ENCODE results near the gene GSTM5.

GSTM5 gene

DNA sequence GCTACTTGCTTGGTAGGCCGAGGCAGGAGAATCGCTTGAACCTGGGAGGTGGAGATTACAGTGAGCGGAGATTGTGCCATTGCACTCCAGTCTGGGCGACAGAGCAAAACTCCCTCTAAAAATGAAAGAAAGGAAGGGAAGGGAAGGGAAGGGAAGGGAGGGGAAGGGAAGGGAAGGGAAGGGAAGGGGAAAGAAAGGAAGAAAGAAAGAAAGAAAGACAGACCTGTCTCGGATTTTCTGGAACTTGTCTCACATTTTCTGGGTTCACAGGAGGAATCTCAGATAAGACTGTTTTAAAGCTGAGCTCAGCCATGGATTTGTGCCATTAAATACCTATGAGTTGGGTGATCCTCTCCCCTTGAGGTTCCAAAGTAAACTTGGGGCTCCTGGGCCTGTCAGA, 12.9 kb downstream of the GSTM5 start:
- no peak for TF ChIP-seq EZH2phosphoT487 (IDR thresholded peaks at IDR 0.05; ENCODE audit: borderline replicate concordance)
- TF ChIP-seq, protein P1, sequence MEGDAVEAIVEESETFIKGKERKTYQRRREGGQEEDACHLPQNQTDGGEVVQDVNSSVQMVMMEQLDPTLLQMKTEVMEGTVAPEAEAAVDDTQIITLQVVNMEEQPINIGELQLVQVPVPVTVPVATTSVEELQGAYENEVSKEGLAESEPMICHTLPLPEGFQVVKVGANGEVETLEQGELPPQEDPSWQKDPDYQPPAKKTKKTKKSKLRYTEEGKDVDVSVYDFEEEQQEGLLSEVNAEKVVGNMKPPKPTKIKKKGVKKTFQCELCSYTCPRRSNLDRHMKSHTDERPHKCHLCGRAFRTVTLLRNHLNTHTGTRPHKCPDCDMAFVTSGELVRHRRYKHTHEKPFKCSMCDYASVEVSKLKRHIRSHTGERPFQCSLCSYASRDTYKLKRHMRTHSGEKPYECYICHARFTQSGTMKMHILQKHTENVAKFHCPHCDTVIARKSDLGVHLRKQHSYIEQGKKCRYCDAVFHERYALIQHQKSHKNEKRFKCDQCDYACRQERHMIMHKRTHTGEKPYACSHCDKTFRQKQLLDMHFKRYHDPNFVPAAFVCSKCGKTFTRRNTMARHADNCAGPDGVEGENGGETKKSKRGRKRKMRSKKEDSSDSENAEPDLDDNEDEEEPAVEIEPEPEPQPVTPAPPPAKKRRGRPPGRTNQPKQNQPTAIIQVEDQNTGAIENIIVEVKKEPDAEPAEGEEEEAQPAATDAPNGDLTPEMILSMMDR (conservative IDR thresholded peaks at IDR 0.05; ENCODE audit: low read length): no peak
- no peak overlapping the region for H2AFZ ChIP-seq (ENCODE audit: low read length)
- H3F3A ChIP-seq (ENCODE audit: low read depth): no peaks in the 10 kb centered on the region

GRCh38 chr1:109725510-109725909, 13.5 kb downstream of the GSTM5 start:
- H4K20me1 ChIP-seq (ENCODE audit: insufficient read depth, low read length, poor library complexity, severe bottlenecking): no peaks in the 10 kb centered on the region
- no peaks in the 10 kb centered on the region for H3K79me2 ChIP-seq (ENCODE audit: insufficient read depth, low read length)
- no peak overlapping the region for H3K4me2 ChIP-seq (ENCODE audit: low read depth, low read length, poor library complexity, severe bottlenecking)
- H3K4me3 ChIP-seq (ENCODE audit: low read length, poor library complexity, severe bottlenecking): no peak overlapping the region
- no peaks in the 10 kb centered on the region for H3K9me2 ChIP-seq (replicated peaks; ENCODE audit: low read depth, low read length)
- TF ChIP-seq, protein P1 (conservative IDR thresholded peaks at IDR 0.05; ENCODE audit: low read length): no peak
- TF ChIP-seq EZH2phosphoT487 (IDR thresholded peaks at IDR 0.05; ENCODE audit: borderline replicate concordance): no peak
- no peaks in the 10 kb centered on the region for H3K4me1 ChIP-seq (ENCODE audit: insufficient read depth, low read length, poor library complexity, severe bottlenecking)
- H3K27me3 ChIP-seq (ENCODE audit: insufficient read depth, low read length, poor library complexity, severe bottlenecking): no peaks in the 10 kb centered on the region
- H3F3A ChIP-seq (ENCODE audit: low read depth): no peaks in the 10 kb centered on the region
- H2AFZ ChIP-seq (ENCODE audit: low read length): no peak overlapping the region
- H3K36me3 ChIP-seq (ENCODE audit: insufficient read depth, low read length): no peaks in the 10 kb centered on the region
- H3K9me3 ChIP-seq (ENCODE audit: insufficient read depth, low read depth, low read length): no peaks in the 10 kb centered on the region
- no peak overlapping the region for H3K9ac ChIP-seq (ENCODE audit: low read depth, low read length, poor library complexity, severe bottlenecking)

More for the DNA sequence above, 12.9 kb downstream of the GSTM5 start:
- no peak overlapping the region for H3K4me3 ChIP-seq (ENCODE audit: low read length, poor library complexity, severe bottlenecking)
- no peaks in the 10 kb centered on the region for H3K79me2 ChIP-seq (ENCODE audit: insufficient read depth, low read length)
- no peaks in the 10 kb centered on the region for H3K36me3 ChIP-seq (ENCODE audit: insufficient read depth, low read length)
- no peaks in the 10 kb centered on the region for H3K4me1 ChIP-seq (ENCODE audit: insufficient read depth, low read length, poor library complexity, severe bottlenecking)
- no peak overlapping the region for H3K4me2 ChIP-seq (ENCODE audit: low read depth, low read length, poor library complexity, severe bottlenecking)
- no peak overlapping the region for H3K9ac ChIP-seq (ENCODE audit: low read depth, low read length, poor library complexity, severe bottlenecking)
- H3K9me3 ChIP-seq (ENCODE audit: insufficient read depth, low read depth, low read length): no peaks in the 10 kb centered on the region
- H3K27me3 ChIP-seq (ENCODE audit: insufficient read depth, low read length, poor library complexity, severe bottlenecking): no peaks in the 10 kb centered on the region
- H4K20me1 ChIP-seq (ENCODE audit: insufficient read depth, low read length, poor library complexity, severe bottlenecking): no peaks in the 10 kb centered on the region
- H3K9me2 ChIP-seq (replicated peaks; ENCODE audit: low read depth, low read length): no peaks in the 10 kb centered on the region

DNA sequence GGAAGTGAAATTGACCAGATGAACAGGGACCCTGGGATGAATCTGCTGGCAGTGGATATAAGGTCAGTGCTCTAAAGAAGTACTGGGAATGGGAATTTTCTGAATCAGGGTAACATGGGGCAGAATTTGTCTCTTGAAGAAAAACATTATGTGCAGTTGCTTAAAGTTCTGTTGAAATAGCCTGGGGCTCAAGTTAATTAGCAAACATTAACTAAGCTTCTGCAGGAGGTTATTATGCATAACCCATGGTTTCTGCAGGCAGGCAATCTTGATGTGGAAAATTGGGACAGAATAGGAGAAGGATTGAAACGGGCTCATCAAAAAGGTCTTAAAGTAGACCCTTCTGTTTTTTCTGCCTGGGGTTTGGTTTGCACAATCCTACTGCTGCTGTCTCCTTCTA, 14.0 kb downstream of the GSTM5 start:
- no peak overlapping the region for H3K9ac ChIP-seq (ENCODE audit: low read depth, low read length, poor library complexity, severe bottlenecking)
- TF ChIP-seq, protein P1 (conservative IDR thresholded peaks at IDR 0.05; ENCODE audit: low read length): no peak
- TF ChIP-seq EZH2phosphoT487 (IDR thresholded peaks at IDR 0.05; ENCODE audit: borderline replicate concordance): no peak
- H3K9me3 ChIP-seq (ENCODE audit: insufficient read depth, low read depth, low read length): no peaks in the 10 kb centered on the region
- H3F3A ChIP-seq (ENCODE audit: low read depth): no peaks in the 10 kb centered on the region
- H3K4me1 ChIP-seq (ENCODE audit: insufficient read depth, low read length, poor library complexity, severe bottlenecking): no peaks in the 10 kb centered on the region
- no peaks in the 10 kb centered on the region for H3K9me2 ChIP-seq (replicated peaks; ENCODE audit: low read depth, low read length)
- no peak overlapping the region for H2AFZ ChIP-seq (ENCODE audit: low read length)
- no peaks in the 10 kb centered on the region for H4K20me1 ChIP-seq (ENCODE audit: insufficient read depth, low read length, poor library complexity, severe bottlenecking)
- H3K79me2 ChIP-seq (ENCODE audit: insufficient read depth, low read length): no peaks in the 10 kb centered on the region
- no peak overlapping the region for H3K4me2 ChIP-seq (ENCODE audit: low read depth, low read length, poor library complexity, severe bottlenecking)
- no peak overlapping the region for H3K4me3 ChIP-seq (ENCODE audit: low read length, poor library complexity, severe bottlenecking)
- H3K36me3 ChIP-seq (ENCODE audit: insufficient read depth, low read length): no peaks in the 10 kb centered on the region
- no peaks in the 10 kb centered on the region for H3K27me3 ChIP-seq (ENCODE audit: insufficient read depth, low read length, poor library complexity, severe bottlenecking)

Data from Loucy (cell line).